Gastrocnemius medialis (tissue), 4 donors: ENCODE results near the gene EMC10.

Experiments
- POLR2A ChIP-seq, 2 donors: fragments of 450-650 bp; IDR thresholded peaks; one replicate each; pipeline ENCODE4 v1.6.1; 2017; ENCODE audit warnings: antibody characterized with exemption in 2 of 2, mild to moderate bottlenecking in 2 of 2, moderate library complexity in 2 of 2
- TF ChIP-seq, protein P1 (sequence below), 5 experiments: fragments of 450-650 bp in 3 of 5; fragments of 200-600 bp in 2 of 5; sonication (generic) in 2 of 5; IDR thresholded peaks in 4 of 5; conservative IDR thresholded peaks in 1 of 5; 1 replicate in 4 of 5; 2 replicates in 1 of 5; pipeline ENCODE4 v1.5.1; 2016 to 2019; ENCODE audit warnings: antibody characterized with exemption in 5 of 5, mild to moderate bottlenecking in 3 of 5, moderate library complexity in 3 of 5

DNA sequence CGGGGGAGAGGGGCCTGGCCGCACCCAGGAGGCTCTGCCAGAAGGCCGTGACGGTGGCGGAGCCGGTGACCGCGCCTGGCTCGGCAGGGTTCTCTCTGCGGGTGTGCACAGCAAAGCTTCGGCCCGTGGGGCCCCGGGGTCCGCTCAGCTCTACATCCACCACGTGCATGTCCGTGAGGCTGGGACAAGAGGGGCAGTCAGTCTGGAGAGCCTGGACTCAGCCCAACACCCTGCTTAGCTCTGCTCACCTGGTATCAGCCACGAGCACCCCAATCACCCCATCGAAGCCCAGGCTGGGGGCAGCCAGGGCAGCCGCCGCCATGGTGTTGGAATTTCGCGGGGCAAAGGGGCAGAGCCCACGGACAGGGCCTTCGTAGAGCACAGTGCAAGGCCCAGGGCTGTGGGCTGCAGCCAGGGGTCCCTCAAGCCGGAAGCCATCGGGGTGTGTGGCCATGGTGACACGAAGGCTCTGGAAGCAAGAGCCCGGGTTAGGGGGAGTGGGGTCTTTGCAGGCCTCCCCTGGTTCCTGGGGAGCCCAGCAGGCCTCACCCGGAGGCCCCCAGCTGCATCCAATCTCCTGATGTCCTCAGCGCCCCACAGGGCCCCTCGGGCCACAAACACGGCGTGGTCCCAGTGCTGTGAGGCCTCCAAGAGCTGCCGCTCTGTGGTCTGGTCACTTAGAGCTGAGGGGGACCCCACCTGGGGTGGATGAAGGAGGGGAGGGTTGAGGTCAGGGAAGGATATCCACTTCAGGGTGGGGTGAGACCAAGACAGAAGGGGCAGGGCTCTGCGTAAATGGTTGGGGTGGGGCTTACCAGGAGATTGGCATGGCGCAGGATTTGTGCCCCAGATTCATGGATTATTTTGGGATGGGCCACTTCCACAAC, 36.0 kb downstream of the EMC10 start:
- TF ChIP-seq, protein P1, sequence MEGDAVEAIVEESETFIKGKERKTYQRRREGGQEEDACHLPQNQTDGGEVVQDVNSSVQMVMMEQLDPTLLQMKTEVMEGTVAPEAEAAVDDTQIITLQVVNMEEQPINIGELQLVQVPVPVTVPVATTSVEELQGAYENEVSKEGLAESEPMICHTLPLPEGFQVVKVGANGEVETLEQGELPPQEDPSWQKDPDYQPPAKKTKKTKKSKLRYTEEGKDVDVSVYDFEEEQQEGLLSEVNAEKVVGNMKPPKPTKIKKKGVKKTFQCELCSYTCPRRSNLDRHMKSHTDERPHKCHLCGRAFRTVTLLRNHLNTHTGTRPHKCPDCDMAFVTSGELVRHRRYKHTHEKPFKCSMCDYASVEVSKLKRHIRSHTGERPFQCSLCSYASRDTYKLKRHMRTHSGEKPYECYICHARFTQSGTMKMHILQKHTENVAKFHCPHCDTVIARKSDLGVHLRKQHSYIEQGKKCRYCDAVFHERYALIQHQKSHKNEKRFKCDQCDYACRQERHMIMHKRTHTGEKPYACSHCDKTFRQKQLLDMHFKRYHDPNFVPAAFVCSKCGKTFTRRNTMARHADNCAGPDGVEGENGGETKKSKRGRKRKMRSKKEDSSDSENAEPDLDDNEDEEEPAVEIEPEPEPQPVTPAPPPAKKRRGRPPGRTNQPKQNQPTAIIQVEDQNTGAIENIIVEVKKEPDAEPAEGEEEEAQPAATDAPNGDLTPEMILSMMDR (IDR thresholded peaks at IDR 0.05 in 4 of 5, conservative IDR thresholded peaks at IDR 0.05 in 1 of 5): no peak
- TF ChIP-seq POLR2A (IDR thresholded peaks at IDR 0.05): no peak
